ENCODE measurements around the gene TXLNG.

The TXLNG gene

GRCh38 chrX:16892504-16893362, 106.5 kb downstream of the TXLNG start:
- H3K4me1 ChIP-seq (ENCODE audit: control insufficient read depth, insufficient read depth, low read length), result no peaks in the 10 kb centered on the region
- no peak overlapping the region for H3K4me3 ChIP-seq (ENCODE audit: low read length)
- H3K27me3 ChIP-seq (ENCODE audit: control insufficient read depth, insufficient read depth, low read length), result no peaks in the 10 kb centered on the region
- no peaks in the 10 kb centered on the region for H3K9me3 ChIP-seq (ENCODE audit: control insufficient read depth, low read length)
- H3K36me3 ChIP-seq (ENCODE audit: control insufficient read depth, insufficient read depth, low read length), result no peaks in the 10 kb centered on the region
- H3K9ac ChIP-seq (ENCODE audit: low read length), result no peak overlapping the region
